SK-N-SH (cell line): ENCODE measurements around the gene ZC3H12C. TPM values are rescaled to one million over a fixed set of nuclear protein-coding genes. Genes with fewer than 3 reads are reported as not detected.
"Not testable (repeated sequence)": the region's sequence is repeated elsewhere in the genome, so short reads cannot be mapped to it uniquely, and the experiment has no call there.

Source experiments
- CTCF ChIA-PET: fragments of 300-600, 350-600 bp; formaldehyde crosslinking; extraction: SDS; loops from one replicate; lab custom pipeline; 2021; lab: Yijun Ruan, JAX
- POLR2A ChIA-PET: fragments of 350-600 bp; sonication (Branson Sonifier 250); formaldehyde crosslinking; extraction: SDS; loops from one replicate; lab custom pipeline; 2020; ENCODE audit warnings: antibody characterized with exemption, inconsistent platforms; lab: Yijun Ruan, JAX
- DNase-seq: peaks from one replicate; pipeline ENCODE4 v3.0.0; 2012
- H2AFZ ChIP-seq: fragments of 200-600 bp; sonication (generic); 2 replicates; pipeline ENCODE4 v1.8.1; 2016; ENCODE audit warnings: antibody characterized with exemption, mild to moderate bottlenecking, low read depth
- H3F3A ChIP-seq: fragments of 200-600 bp; sonication (generic); replicated peaks from 2 replicates; pipeline ENCODE3; 2016; ENCODE audit warnings: antibody characterized with exemption, mild to moderate bottlenecking; ENCODE audit not compliant: insufficient read depth
- H3K27ac ChIP-seq, 2 experiments: fragments of 200-500 bp in 1 of 2; fragments of 200-600 bp in 1 of 2; sonication (Bioruptor generic) in 1 of 2; sonication (generic), shearing (Covaris generic) in 1 of 2; 2 replicates each; pipeline versions ENCODE4 v1.5.1 to v1.6.1; 2014 to 2016; ENCODE audit warnings: low read depth in 2 of 2, inconsistent platforms in 1 of 2, low read length in 1 of 2, mild to moderate bottlenecking in 1 of 2, mixed read lengths in 1 of 2
- H3K27me3 ChIP-seq: fragments of 200-600 bp; sonication (generic), shearing (Covaris generic); 2 replicates; pipeline ENCODE4 v1.6.1; 2016; ENCODE audit warnings: mixed run types; ENCODE audit not compliant: insufficient read depth
- H3K36me3 ChIP-seq, 2 experiments: fragments of 200-500 bp in 1 of 2; fragments of 200-600 bp in 1 of 2; sonication (Bioruptor generic) in 1 of 2; sonication (generic) in 1 of 2; replicated peaks in 1 of 2; 2 replicates each; pipeline versions ENCODE3 to v1.5.1; 2014 to 2016; ENCODE audit warnings: low read length in 1 of 2, mild to moderate bottlenecking in 1 of 2; ENCODE audit not compliant: insufficient read depth in 2 of 2, control insufficient read depth in 1 of 2
- H3K4me1 ChIP-seq, 2 experiments: fragments of 200-500 bp in 1 of 2; fragments of 200-600 bp in 1 of 2; sonication (Bioruptor generic) in 1 of 2; sonication (generic), shearing (Covaris generic) in 1 of 2; 2 replicates each; pipeline versions ENCODE4 v1.5.1 to v1.6.1; 2014 to 2016; ENCODE audit warnings: low read depth in 1 of 2, low read length in 1 of 2, mixed run types in 1 of 2; ENCODE audit not compliant: insufficient read depth in 2 of 2, control insufficient read depth in 1 of 2
- H3K4me2 ChIP-seq: fragments of 200-600 bp; sonication (generic), shearing (Covaris generic); 2 replicates; pipeline ENCODE4 v1.6.1; 2017; ENCODE audit warnings: mixed run types
- H3K4me3 ChIP-seq, 2 experiments: fragments of 200-500 bp in 1 of 2; fragments of 200-600 bp in 1 of 2; sonication (Bioruptor generic) in 1 of 2; sonication (generic), shearing (Covaris generic) in 1 of 2; 2 replicates each; pipeline versions ENCODE4 v1.5.1 to v1.8.1; 2014 to 2016; ENCODE audit warnings: low read depth in 2 of 2, inconsistent platforms in 1 of 2, low read length in 1 of 2, mild to moderate bottlenecking in 1 of 2, mixed read lengths in 1 of 2, moderate library complexity in 1 of 2
- H3K79me2 ChIP-seq: fragments of 200-600 bp; sonication (generic); 2 replicates; pipeline ENCODE4 v1.8.1; 2017; ENCODE audit warnings: mild to moderate bottlenecking; ENCODE audit not compliant: insufficient read depth
- H3K9ac ChIP-seq: fragments of 200-600 bp; sonication (generic); 2 replicates; pipeline ENCODE4 v1.6.1; 2017; ENCODE audit warnings: mixed run types
- H3K9me2 ChIP-seq: fragments of 200-600 bp; sonication (generic); 2 replicates; pipeline ENCODE4 v1.6.1; 2017; ENCODE audit warnings: mixed run types
- H3K9me3 ChIP-seq: fragments of 200-600 bp; sonication (generic); 2 replicates; pipeline ENCODE4 v1.6.1; 2017; ENCODE audit warnings: mixed run types, mild to moderate bottlenecking, moderate library complexity
- H4K20me1 ChIP-seq: fragments of 200-600 bp; sonication (generic); 2 replicates; pipeline ENCODE4 v1.6.1; 2017; ENCODE audit warnings: mild to moderate bottlenecking, mixed run types; ENCODE audit not compliant: insufficient read depth
- CHD2 ChIP-seq: fragments of 150-350 bp; IDR thresholded peaks from 2 replicates; pipeline ENCODE4 v1.6.1; 2018; ENCODE audit warnings: low read length; ENCODE audit not compliant: partially characterized antibody
- EP300 ChIP-seq, 2 experiments: IDR thresholded peaks; 2 replicates each; pipeline versions ENCODE4 v1.4.0 to v1.6.1; 2012; ENCODE audit warnings: borderline replicate concordance in 1 of 2, low read depth in 1 of 2, low read length in 1 of 2
- EZH2phosphoT487 ChIP-seq: fragments of 200-600 bp; sonication (generic); IDR thresholded peaks from 2 replicates; pipeline ENCODE4 v1.6.1; 2017; ENCODE audit warnings: low read depth, mixed run types, mild to moderate bottlenecking, antibody characterized with exemption, moderate library complexity, borderline replicate concordance
- FOSL2 ChIP-seq: IDR thresholded peaks from 2 replicates; pipeline ENCODE4 v1.4.0; 2012; ENCODE audit warnings: low read depth, mild to moderate bottlenecking, moderate library complexity, borderline replicate concordance
- FOXM1 ChIP-seq: IDR thresholded peaks from 2 replicates; pipeline ENCODE4 v1.4.0; 2012; ENCODE audit warnings: low read depth, mild to moderate bottlenecking
- GABPA ChIP-seq: IDR thresholded peaks from 2 replicates; pipeline ENCODE4 v1.4.0; 2012; ENCODE audit warnings: low read depth, mild to moderate bottlenecking
- GATA2 ChIP-seq: sonication (generic); formaldehyde crosslinking; IDR thresholded peaks from 2 replicates; pipeline ENCODE4 v1.5.0; 2020; ENCODE audit warnings: mild to moderate bottlenecking, missing genetic modification reagents
- JUND ChIP-seq: IDR thresholded peaks from 2 replicates; pipeline ENCODE4 v1.4.0; 2012
- MAX ChIP-seq: IDR thresholded peaks from 2 replicates; pipeline ENCODE4 v1.4.0; 2012; ENCODE audit warnings: low read depth
- MXI1 ChIP-seq: IDR thresholded peaks from 2 replicates; pipeline ENCODE4 v1.6.1; 2012; ENCODE audit warnings: mild to moderate bottlenecking, low read depth, low read length, improper control_type of control experiment
- NFIC ChIP-seq: IDR thresholded peaks from 2 replicates; pipeline ENCODE4 v1.4.0; 2012; ENCODE audit warnings: borderline replicate concordance
- NRF1 ChIP-seq: IDR thresholded peaks from 2 replicates; pipeline ENCODE4 v1.6.1; 2012; ENCODE audit warnings: low read depth, mild to moderate bottlenecking, low read length
- PBX3 ChIP-seq: IDR thresholded peaks from 2 replicates; pipeline ENCODE4; 2012
- POLR2AphosphoS5 ChIP-seq: IDR thresholded peaks from 2 replicates; pipeline ENCODE4 v1.6.1; 2012; ENCODE audit warnings: low read depth, low read length
- RAD21 ChIP-seq: IDR thresholded peaks from 2 replicates; pipeline ENCODE4 v1.6.1; 2012; ENCODE audit warnings: mild to moderate bottlenecking, low read length
- RFX5 ChIP-seq: IDR thresholded peaks from 2 replicates; pipeline ENCODE4 v1.6.1; 2012; ENCODE audit warnings: mild to moderate bottlenecking, improper control_type of control experiment, low read length
- RXRA ChIP-seq: IDR thresholded peaks from 2 replicates; pipeline ENCODE4 v1.4.0; 2012; ENCODE audit warnings: low read depth, mild to moderate bottlenecking, borderline replicate concordance
- SIN3A ChIP-seq: IDR thresholded peaks from 2 replicates; pipeline ENCODE4 v1.6.1; 2012; ENCODE audit warnings: low read depth, mild to moderate bottlenecking, low read length, moderate library complexity, borderline replicate concordance
- TCF12 ChIP-seq: IDR thresholded peaks from 2 replicates; pipeline ENCODE4 v1.4.0; 2012
- TEAD4 ChIP-seq: IDR thresholded peaks from 2 replicates; pipeline ENCODE4 v1.4.0; 2012; ENCODE audit warnings: mild to moderate bottlenecking, borderline replicate concordance; ENCODE audit not compliant: insufficient read depth
- ZBTB33 ChIP-seq: IDR thresholded peaks from 2 replicates; pipeline ENCODE4 v1.4.0; 2012; ENCODE audit warnings: low read depth, borderline replicate concordance
- WGBS: methylation state at CpG from one replicate; pipeline ENCODE4 v1.1.6; 2017; ENCODE audit warnings: low lambda C conversion rate; 5-methylcytosine and 5-hydroxymethylcytosine counted together
- polyA plus RNA-seq, 3 experiments: library from polyadenylated mRNA; depleted of rRNA; stranded (reverse); fragments of >200 nt; gene quantifications; 2 replicates each; pipeline ENCODE4 v1.2.3, GENCODE V29; 2012
- TF ChIP-seq, protein P1 (sequence below): fragments of 150-350 bp; IDR thresholded peaks from 2 replicates; pipeline ENCODE4 v1.6.1; 2016; ENCODE audit warnings: mild to moderate bottlenecking, low read depth, low read length

ZC3H12C gene
- polyA plus RNA-seq, 1 of the 3 experiments (the other 2 are of a cell fraction): 2.8 TPM

- H3K27me3 ChIP-seq, H3K9ac ChIP-seq, H3K9me2 ChIP-seq, H3K9me3 ChIP-seq, H3K4me2 ChIP-seq, H3K36me3 ChIP-seq, CTCF ChIA-PET, H3K4me3 ChIP-seq, H3K79me2 ChIP-seq, H4K20me1 ChIP-seq, POLR2A ChIA-PET, DNase-seq, H2AFZ ChIP-seq: not testable (repeated sequence)
- Histone ChIP-seq H3K27ac (peak overlapping the region in 1 of 2 experiments; percentile 42; a peak in 2 of 4 replicates), H3F3A (peaks cover 25% of the 10 kb centered on the region), H3K4me1 (peaks cover 0 to 33% of the 10 kb centered on the region in 2 experiments; a peak in 1 of 4 replicates)
- TF ChIP-seq JUND (0 out of 2 replicates have a peak, but pooled peaks have one; percentile 34), FOSL2 (peak; percentile 55; the same call in 1 of the 2 replicates), TEAD4 (peak; percentile 32; the same call in 1 of the 2 replicates), EP300 (IDR thresholded peaks at IDR 0.05; ENCODE audit: borderline replicate concordance in 1 of 2, low read depth in 1 of 2, low read length in 1 of 2) (peak in 1 of 2 experiments; percentile 34; a peak in 1 of 4 replicates), TCF12 (0 out of 2 replicates have a peak, but pooled peaks have one; percentile 10), PBX3 (peak; percentile 8; the same call in 1 of the 2 replicates), NFIC (peak; percentile 23; the same call in 1 of the 2 replicates)
- WGBS: 69% methylated on average over 10 of the region's 10 CpGs
Measured at GRCh38 chr11:110194211-110194766, 101.1 kb downstream of the ZC3H12C start.

GRCh38 chr11:110196241-110196754 is 103.1 kb downstream of the ZC3H12C start:
- WGBS: 68% methylated on average over 5 of the region's 5 CpGs
- H3K27me3 ChIP-seq: no peaks in the 10 kb centered on the region
- H4K20me1 ChIP-seq: no peaks in the 10 kb centered on the region
- ChIA-PET POLR2A (no interaction called here), CTCF (interaction anchor here (2.0 kb wide), 1 partner anchor 238 kb away, joined by 5 read pairs; no protein-coding TSS in a partner anchor)
- H2AFZ ChIP-seq: no peak overlapping the region
- no peak for DNase-seq
- no peaks in the 10 kb centered on the region for H3K9me3 ChIP-seq
- no peaks in the 10 kb centered on the region for H3K36me3 ChIP-seq
- H3K9ac ChIP-seq: no peak overlapping the region
- H3K27ac ChIP-seq: peak overlapping the region in 1 of 2 experiments; percentile 37; a peak in 1 of 4 replicates
- no peak overlapping the region for H3K4me3 ChIP-seq
- peaks cover 0 to 40% of the 10 kb centered on the region in 2 experiments; a peak in 1 of 4 replicates for H3K4me1 ChIP-seq
- H3F3A ChIP-seq: peaks cover 25% of the 10 kb centered on the region
- peak overlapping the region; percentile 59; the same call in 1 of the 2 replicates for H3K4me2 ChIP-seq
- no peaks in the 10 kb centered on the region for H3K9me2 ChIP-seq
- no peaks in the 10 kb centered on the region for H3K79me2 ChIP-seq
- TF ChIP-seq JUND (peak; percentile 53), RAD21 (no peak), EZH2phosphoT487 (no peak), POLR2AphosphoS5 (no peak), ZBTB33 (no peak), FOXM1 (no peak), TCF12 (peak; percentile 59), GABPA (no peak), MXI1 (no peak), EP300 (IDR thresholded peaks at IDR 0.05; ENCODE audit: borderline replicate concordance in 1 of 2, low read depth in 1 of 2, low read length in 1 of 2) (peak in 1 of 2 experiments; percentile 19; a peak in 1 of 4 replicates), CHD2 (no peak), RFX5 (no peak), SIN3A (no peak), NFIC (peak; percentile 47; the same call in 1 of the 2 replicates), NRF1 (no peak), RXRA (peak; percentile 44; the same call in 1 of the 2 replicates), MAX (no peak), FOSL2 (peak; percentile 54; the same call in 1 of the 2 replicates), GATA2 (CRISPR knock-in tag) (no peak)
- TF ChIP-seq, protein P1, sequence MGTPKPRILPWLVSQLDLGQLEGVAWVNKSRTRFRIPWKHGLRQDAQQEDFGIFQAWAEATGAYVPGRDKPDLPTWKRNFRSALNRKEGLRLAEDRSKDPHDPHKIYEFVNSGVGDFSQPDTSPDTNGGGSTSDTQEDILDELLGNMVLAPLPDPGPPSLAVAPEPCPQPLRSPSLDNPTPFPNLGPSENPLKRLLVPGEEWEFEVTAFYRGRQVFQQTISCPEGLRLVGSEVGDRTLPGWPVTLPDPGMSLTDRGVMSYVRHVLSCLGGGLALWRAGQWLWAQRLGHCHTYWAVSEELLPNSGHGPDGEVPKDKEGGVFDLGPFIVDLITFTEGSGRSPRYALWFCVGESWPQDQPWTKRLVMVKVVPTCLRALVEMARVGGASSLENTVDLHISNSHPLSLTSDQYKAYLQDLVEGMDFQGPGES: no peak
